K562 (cell line): ENCODE results near the gene UBXN2A. TPM values are rescaled to one million over a fixed set of nuclear protein-coding genes. Genes with fewer than 3 reads are reported as not detected.

Experiments used
- ATAC-seq: fragments of 200-7000 bp; cut with Tn5 transposase; 3 replicates; pipeline ENCODE4 v1.9.1; 2020; ENCODE audit warnings: moderate library complexity
- BruUV-seq: library from RNA; stranded (reverse); fragments of 400-500 nt; replicated peaks from 2 replicates; lab custom pipeline; 2021; lab: Mats Ljungman, UMichigan
- CTCF ChIA-PET: fragments of 300-600 bp; formaldehyde crosslinking; extraction: SDS; loops from one replicate; lab custom pipeline; 2021; ENCODE audit warnings: low intra/inter-chr PET ratio; lab: Yijun Ruan, JAX
- POLR2A ChIA-PET: fragments of 300-600, 350-650 bp; sonication (Branson Sonifier 250); formaldehyde crosslinking; extraction: SDS; loops from one replicate; lab custom pipeline; 2021; ENCODE audit warnings: antibody characterized with exemption, inconsistent platforms; lab: Yijun Ruan, JAX
- DNase-seq, 4 experiments: peaks; one replicate each; pipeline versions ENCODE4 v3.0.0 to v3.0.0-alpha.2; 2011 to 2018; ENCODE audit warnings: low spot score in 3 of 4, mixed read lengths in 3 of 4; ENCODE audit errors: extremely low read depth in 1 of 4
- FAIRE-seq: peaks from 2 replicates; lab custom pipeline; 2011; peaks lifted over from hg19 to GRCh38; lab: Jason Lieb, UNC
- H2AFZ ChIP-seq: 2 replicates; pipeline ENCODE4 v1.6.0; 2011; ENCODE audit warnings: low read depth, low read length, control low read depth, inconsistent platforms
- H3K27ac ChIP-seq: fragments of 200-600 bp; 3 replicates; pipeline ENCODE4 v1.8.0; 2011; ENCODE audit warnings: low read depth, mild to moderate bottlenecking, control low read depth, inconsistent platforms, low read length, moderate library complexity, mixed read lengths; ENCODE audit errors: extremely low read depth
- H3K27me3 ChIP-seq, 2 experiments: fragments of 300-600 bp in 1 of 2; 2 replicates in 1 of 2; 3 replicates in 1 of 2; pipeline versions ENCODE4 v1.6.0 to v1.8.0; 2011; ENCODE audit warnings: inconsistent platforms in 2 of 2, low read length in 2 of 2, mild to moderate bottlenecking in 1 of 2, mixed read lengths in 1 of 2, moderate library complexity in 1 of 2; ENCODE audit not compliant: control insufficient read depth in 2 of 2, insufficient read depth in 2 of 2
- H3K36me3 ChIP-seq: fragments of 300-600 bp; 3 replicates; pipeline ENCODE4 v1.8.0; 2011; ENCODE audit warnings: mild to moderate bottlenecking, low read length, inconsistent platforms; ENCODE audit not compliant: control insufficient read depth, insufficient read depth
- H3K4me1 ChIP-seq, 2 experiments: fragments of 200-600 bp in 1 of 2; replicated peaks in 1 of 2; 2 replicates in 1 of 2; 3 replicates in 1 of 2; pipeline versions ENCODE4 v1.5.1 to v1.8.0; 2011; ENCODE audit warnings: inconsistent platforms in 2 of 2, low read length in 2 of 2, mild to moderate bottlenecking in 1 of 2, mixed read lengths in 1 of 2, moderate library complexity in 1 of 2; ENCODE audit not compliant: control insufficient read depth in 2 of 2, insufficient read depth in 2 of 2
- H3K4me2 ChIP-seq: 2 replicates; pipeline ENCODE4 v1.6.1; 2011; ENCODE audit warnings: low read length, control low read depth, inconsistent platforms, mixed read lengths; ENCODE audit not compliant: insufficient read depth
- H3K4me3 ChIP-seq: fragments of 200-600 bp; sonication (generic), shearing (Covaris generic); 2 replicates; pipeline ENCODE4 v1.5.1; 2016; ENCODE audit warnings: control low read depth, inconsistent platforms
- H3K79me2 ChIP-seq: fragments of 200-600 bp; 3 replicates; pipeline ENCODE4 v1.8.0; 2011; ENCODE audit warnings: low read length, inconsistent platforms; ENCODE audit not compliant: control insufficient read depth, insufficient read depth
- H3K9ac ChIP-seq, 2 experiments: 2 replicates each; pipeline versions ENCODE4 v1.6.0 to v1.6.1; 2011; ENCODE audit warnings: low read depth in 2 of 2, low read length in 2 of 2, control low read depth in 1 of 2, inconsistent platforms in 1 of 2, mild to moderate bottlenecking in 1 of 2, mixed read lengths in 1 of 2; ENCODE audit not compliant: insufficient read depth in 1 of 2
- H3K9me1 ChIP-seq: one replicate; pipeline ENCODE4 v1.6.0; 2011; ENCODE audit warnings: inconsistent platforms, mild to moderate bottlenecking, low read length, moderate library complexity; ENCODE audit not compliant: control insufficient read depth, insufficient read depth
- H3K9me3 ChIP-seq: replicated peaks from 2 replicates; pipeline ENCODE4 v1.5.1; 2011; ENCODE audit warnings: low read depth, low read length, inconsistent platforms; ENCODE audit not compliant: control insufficient read depth, insufficient read depth
- H4K20me1 ChIP-seq: replicated peaks from 2 replicates; pipeline ENCODE4 v1.6.1; 2011; ENCODE audit warnings: low read length, inconsistent platforms, mixed read lengths; ENCODE audit not compliant: control insufficient read depth, insufficient read depth
- RREB1 ChIP-seq: fragments of 250-450 bp; sonication (Bioruptor Pico); IDR thresholded peaks from 2 replicates; pipeline ENCODE4 v1.4.0; 2020
- TARDBP ChIP-seq: fragments of 450-650 bp; IDR thresholded peaks from 2 replicates; pipeline ENCODE4 v1.6.1; 2016
- ZNF609 ChIP-seq: sonication (generic); formaldehyde crosslinking; IDR thresholded peaks from 2 replicates; pipeline ENCODE4 v1.8.1; 2023; ENCODE audit warnings: missing genetic modification reagents, mild to moderate bottlenecking, borderline replicate concordance
- WGBS: fragments of 100-300 bp; shearing (Covaris generic); methylation state at CpG from one replicate; pipeline ENCODE4 v1.1.6; 2016; ENCODE audit warnings: low coverage, mixed read lengths; ENCODE audit not compliant: insufficient coverage; ENCODE audit errors: missing lambda C conversion rate; 5-methylcytosine and 5-hydroxymethylcytosine counted together
- in situ Hi-C: fragments of 300-500 bp; cut with MboI; formaldehyde crosslinking; loops from 4 replicates; pipeline ENCODE4 v1.15.0; 2018; ENCODE audit warnings: inconsistent platforms, mixed read lengths
- intact Hi-C: fragments of 100-400 bp; cut with micrococcal nuclease; formaldehyde crosslinking; loops from 2 replicates; pipeline ENCODE4 v1.14.2; 2022
- polyA plus RNA-seq, 8 experiments: library from polyadenylated mRNA; depleted of rRNA in 4 of 8; stranded (reverse) in 5 of 8; unstranded in 3 of 8; fragments of >200 nt; fragmentation: Nextera tagmentation in 2 of 8; fragmentation: Illumina TruSeq in 1 of 8; extraction: Ambion mirVana in 2 of 8; extraction: Trizol in 1 of 8; gene quantifications; 2 replicates each; pipeline versions ENCODE4 v1.2.1 to v1.2.3, GENCODE V29; 2011 to 2014; ENCODE audit warnings: inconsistent platforms in 1 of 8, missing spikeins in 1 of 8
- total RNA-seq, 7 experiments: library from RNA; depleted of rRNA in 6 of 7; stranded (reverse); fragments of >200 nt in 6 of 7; fragmentation: Illumina TruSeq in 2 of 7; extraction: Trizol in 2 of 7; gene quantifications; 2 replicates each; pipeline versions ENCODE4 v1.2.1 to v1.2.3, GENCODE V29; 2011 to 2021; ENCODE audit warnings: low replicate concordance in 1 of 7

Gene UBXN2A
- total and polyA plus RNA-seq, 9 of the 15 experiments (the other 6 are each of a cell fraction or from before 2014, with no cell fraction given): 3.4 to 25.6 (median 16.0) TPM

- POLR2A ChIA-PET: interaction anchor here (0.9 to 2.0 kb wide), 3 partner anchors 14 to 26 kb away, joined by 3 to 7 read pairs (median 5); partner anchors contain the start of gene SF3B6
- Histone ChIP-seq H3K4me2 (no peak overlapping the region), H3K9ac (no peak overlapping the region), H3K27ac (no peak overlapping the region), H3K4me3 (no peak overlapping the region), H3K79me2 (peaks cover 3% of the 10 kb centered on the region)
- no peak for TF ChIP-seq TARDBP
- TF ChIP-seq, all 486 proteins: peak for 0
- Histone ChIP-seq H4K20me1 (no peaks in the 10 kb centered on the region; the same call in 1 of the 2 replicates), H3K36me3 (no peaks in the 10 kb centered on the region), H2AFZ (no peak overlapping the region), H3K9me3 (no peaks in the 10 kb centered on the region), H3K4me1 (peaks cover 8 to 22% of the 10 kb centered on the region in 2 experiments; a peak in 4 of 5 replicates), H3K27me3 (peaks cover 10 to 11% of the 10 kb centered on the region in 2 experiments; a peak in 4 of 5 replicates), H3K9me1 (no peaks in the 10 kb centered on the region)
- CTCF ChIA-PET: no interaction called here
- DNase-seq (no peak), ATAC-seq (no peak), FAIRE-seq (no peak)
- BruUV-seq: no TSS peak
- in situ Hi-C loops: no loop called here
- WGBS: 8% methylated on average over 8 of the region's 8 CpGs
- intact Hi-C loops: no loop called here
Measured at GRCh38 chr2:24051833-24052232, 111.6 kb downstream of the UBXN2A start.

GRCh38 chr2:24052951-24053350 lies 112.7 kb downstream of the UBXN2A start:
- WGBS: 0% methylated on average over 1 of the region's 1 CpG
- Histone ChIP-seq H4K20me1 (no peaks in the 10 kb centered on the region; the same call in 1 of the 2 replicates), H3K9me1 (no peaks in the 10 kb centered on the region), H3K27me3 (peaks cover 10 to 11% of the 10 kb centered on the region in 2 experiments; a peak in 4 of 5 replicates), H3K4me1 (peaks cover 4 to 17% of the 10 kb centered on the region in 2 experiments; a peak in 4 of 5 replicates), H3K9ac (no peak overlapping the region), H3K9me3 (no peaks in the 10 kb centered on the region), H3K4me3 (no peak overlapping the region), H3K36me3 (no peaks in the 10 kb centered on the region), H3K4me2 (no peak overlapping the region), H3K27ac (no peak overlapping the region), H2AFZ (no peak overlapping the region), H3K79me2 (no peaks in the 10 kb centered on the region)
- CTCF ChIA-PET: no interaction called here
- in situ Hi-C loops (no loop called here), intact Hi-C loops (no loop called here)
- FAIRE-seq (no peak), ATAC-seq (no peak), DNase-seq (no peak)
- POLR2A ChIA-PET: interaction anchor here (0.6 to 1.7 kb wide), 4 partner anchors 13 to 1013 kb away, joined by 3 to 7 read pairs (median 4); partner anchors contain the start of gene SF3B6
- no TSS peak for BruUV-seq
- TF ChIP-seq ZNF609 (CRISPR knock-in tag) (no peak), RREB1 (CRISPR knock-in tag) (no peak)
